Measurements from ENCODE around the gene GRB10.
A peak's percentile ranks its signal among the peaks of the same experiment; 100 is the strongest.
"Not testable (repeated sequence)": the region's sequence is repeated elsewhere in the genome, so short reads cannot be mapped to it uniquely, and the experiment has no call there.

Gene GRB10

GRCh38 chr7:50565977-50566376 lies 216.7 kb downstream of the GRB10 start:
- DNase-seq = no peak

GRCh38 chr7:50565559-50565916 lies 217.2 kb downstream of the GRB10 start:
- no peak for DNase-seq

- DNase-seq = no peak
Measured at GRCh38 chr7:50564640-50565558, 217.8 kb downstream of the GRB10 start, which contains the start of gene DDC. Gene DDC (minus strand): TSS chr7:50565405. CDS start chr7:50544085, 21,320 bp downstream.

GRCh38 chr7:50564171-50564570 lies 218.5 kb downstream of the GRB10 start:
- no peak for DNase-seq

- no peak for DNase-seq
Measured at GRCh38 chr7:50562136-50562535, 220.6 kb downstream of the GRB10 start.

- no peak for DNase-seq
Measured at GRCh38 chr7:50560865-50561351, 221.8 kb downstream of the GRB10 start.

GRCh38 chr7:50559881-50560280 lies 222.8 kb downstream of the GRB10 start:
- no peak for DNase-seq

GRCh38 chr7:50558294-50559053 lies 224.2 kb downstream of the GRB10 start:
- DNase-seq = no peak

GRCh38 chr7:50557099-50557498 lies 225.6 kb downstream of the GRB10 start:
- no peak for DNase-seq

- DNase-seq = no peak
Measured at GRCh38 chr7:50556247-50556991, 226.3 kb downstream of the GRB10 start.

GRCh38 chr7:50555594-50556140 lies 227.0 kb downstream of the GRB10 start:
- DNase-seq = no peak

GRCh38 chr7:50554431-50555322 lies 228.0 kb downstream of the GRB10 start:
- DNase-seq = no peak

- no peak for DNase-seq
Measured at GRCh38 chr7:50553973-50554372, 228.7 kb downstream of the GRB10 start.

- DNase-seq = peak; percentile 53
Measured at GRCh38 chr7:50552921-50553320, 229.8 kb downstream of the GRB10 start.

GRCh38 chr7:50552139-50552538 lies 230.6 kb downstream of the GRB10 start:
- no peak for DNase-seq

GRCh38 chr7:50545613-50546012 lies 237.1 kb downstream of the GRB10 start:
- not testable (repeated sequence) for DNase-seq

- no peak for DNase-seq
Measured at GRCh38 chr7:50544992-50545391, 237.7 kb downstream of the GRB10 start.

- DNase-seq = no peak
Measured at GRCh38 chr7:50543776-50544442, 238.8 kb downstream of the GRB10 start.

- DNase-seq = no peak
Measured at GRCh38 chr7:50542132-50542531, 240.6 kb downstream of the GRB10 start.

- DNase-seq = no peak
Measured at GRCh38 chr7:50540785-50541579, 241.7 kb downstream of the GRB10 start.
